LNCaP clone FGC (cell line): ENCODE results near the gene KANSL1.

Source experiments
- DNase-seq: peaks from one replicate; pipeline ENCODE4 v3.0.0-alpha.2; 2011; ENCODE audit warnings: low read depth
- H3K4me3 ChIP-seq: 2 replicates; pipeline ENCODE4 v1.5.1; 2011; ENCODE audit warnings: mild to moderate bottlenecking, low read depth, low read length, control low read depth
- CTCF ChIP-seq: IDR thresholded peaks from 2 replicates; pipeline ENCODE4 v1.5.1; 2012; ENCODE audit warnings: mild to moderate bottlenecking; ENCODE audit not compliant: control insufficient read depth, insufficient read depth; ENCODE audit errors: extremely low read depth

The KANSL1 gene

GRCh38 chr17:46124695-46125592, 68.3 kb downstream of the KANSL1 start:
- TF ChIP-seq CTCF: no peak
- no peak for DNase-seq
- H3K4me3 ChIP-seq: no peak overlapping the region

GRCh38 chr17:46123607-46124006, 69.6 kb downstream of the KANSL1 start:
- no peak overlapping the region for H3K4me3 ChIP-seq
- TF ChIP-seq CTCF: no peak
- DNase-seq: no peak

- DNase-seq: no peak
- H3K4me3 ChIP-seq: no peak overlapping the region
- TF ChIP-seq CTCF: no peak
Observed at GRCh38 chr17:46122486-46122871, 70.8 kb downstream of the KANSL1 start.

- TF ChIP-seq CTCF: no peak
- no peak for DNase-seq
- no peak overlapping the region for H3K4me3 ChIP-seq
Observed at GRCh38 chr17:46121841-46122485, 71.3 kb downstream of the KANSL1 start.

GRCh38 chr17:46121165-46121764, 72.0 kb downstream of the KANSL1 start:
- DNase-seq: no peak
- H3K4me3 ChIP-seq: no peak overlapping the region
- no peak for TF ChIP-seq CTCF

- no peak for TF ChIP-seq CTCF
- no peak for DNase-seq
- H3K4me3 ChIP-seq: no peak overlapping the region
Observed at GRCh38 chr17:46120537-46120936, 72.7 kb downstream of the KANSL1 start.
